ENCODE measurements around the gene ZNF296. TPM values are rescaled to one million over a fixed set of nuclear protein-coding genes. Genes with fewer than 3 reads are reported as not detected.

ZNF296 gene
- total RNA-seq, 2 experiments from 2014 or later: 4.8 TPM

DNA sequence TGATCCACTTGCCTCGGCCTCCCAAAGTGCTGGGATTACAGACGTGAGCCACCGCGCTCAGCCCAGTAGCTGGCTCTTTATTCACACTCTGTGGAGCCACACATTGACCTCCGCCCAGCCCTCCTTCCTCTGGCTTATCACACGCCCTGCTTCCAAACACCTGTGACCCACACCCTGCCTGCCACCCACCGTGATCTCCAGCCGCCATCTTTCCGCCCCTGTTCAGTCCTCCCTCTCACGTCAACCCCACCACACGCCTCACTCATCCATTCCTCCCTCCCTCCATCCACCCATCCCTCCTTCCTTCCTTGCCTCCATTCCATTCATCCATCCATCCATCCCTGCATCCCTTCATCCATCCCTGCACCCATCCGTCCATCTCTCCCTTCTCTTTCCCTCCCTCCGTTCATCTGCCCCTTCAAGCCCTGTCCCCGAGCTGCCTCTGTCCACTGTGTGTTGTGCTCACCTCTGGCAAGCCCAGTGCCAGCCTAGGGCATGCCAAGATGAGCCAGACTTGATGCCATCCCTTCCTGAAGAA, 17.6 kb downstream of the ZNF296 start:
- H3K4me1 Mint-ChIP-seq: peaks cover 2% of the 10 kb centered on the region
- no peak overlapping the region for H3K27ac Mint-ChIP-seq
- peaks cover 28% of the 10 kb centered on the region for H3K36me3 Mint-ChIP-seq
- H3K9me3 Mint-ChIP-seq: no peaks in the 10 kb centered on the region
- H3K4me3 Mint-ChIP-seq: no peak overlapping the region
- ATAC-seq (ENCODE audit: low read depth) (no peak), DNase-seq (no peak)
- POLR2A ChIA-PET: interaction anchor here (1.0 kb wide), 1 partner anchor 92 kb away, joined by 3 read pairs; no protein-coding TSS in a partner anchor
- H3K27me3 Mint-ChIP-seq: no peaks in the 10 kb centered on the region

DNA sequence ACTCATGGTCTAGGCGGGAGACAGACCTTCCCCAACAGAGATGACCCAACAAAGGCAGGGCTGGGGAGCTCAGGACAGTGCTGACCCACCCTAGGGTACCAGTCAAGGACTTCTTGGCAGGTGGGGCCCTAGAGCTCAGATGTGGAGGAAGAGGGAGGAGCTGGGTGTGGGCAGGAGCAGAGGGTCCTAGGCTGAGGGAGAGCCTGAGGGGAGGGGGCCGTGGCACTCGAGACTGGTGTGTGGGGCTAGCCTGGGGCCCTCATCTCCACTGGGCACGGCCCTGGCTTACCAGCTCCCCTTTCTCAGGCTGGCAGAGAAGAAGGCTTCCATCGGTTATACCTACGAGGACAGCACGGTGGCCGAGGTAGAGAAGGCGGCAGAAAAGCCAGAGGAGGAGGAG, 18.8 kb downstream of the ZNF296 start:
- Mint-ChIP-seq H3K27ac (no peak overlapping the region), H3K36me3 (peaks cover 25% of the 10 kb centered on the region)

DNA sequence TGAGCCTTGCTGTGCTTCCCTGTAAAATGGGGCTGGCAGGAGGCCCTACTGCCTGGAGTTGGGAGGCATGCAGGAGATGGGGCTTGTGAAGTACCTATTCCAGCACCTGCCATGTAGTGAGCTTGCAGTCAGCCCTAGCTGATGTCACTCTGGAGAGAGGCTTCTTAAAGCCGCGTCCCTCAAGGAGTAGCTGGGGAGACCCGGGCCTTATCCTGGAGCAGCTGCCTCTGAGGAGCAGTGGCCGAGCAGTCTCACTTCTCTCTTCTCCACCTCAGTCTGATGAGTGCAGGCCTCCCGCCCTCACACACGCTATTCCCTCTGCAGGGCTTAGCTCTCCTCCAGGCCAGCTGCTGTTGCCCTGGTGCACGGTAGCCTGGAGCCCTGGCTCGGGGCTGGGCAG, 19.4 kb downstream of the ZNF296 start:
- Mint-ChIP-seq H3K27me3 (no peaks in the 10 kb centered on the region), H3K36me3 (peaks cover 30% of the 10 kb centered on the region), H3K4me3 (no peak overlapping the region), H3K27ac (no peak overlapping the region), H3K4me1 (peaks cover 3% of the 10 kb centered on the region), H3K9me3 (no peaks in the 10 kb centered on the region)
- DNase-seq: no peak
- POLR2A ChIA-PET: interaction anchor here (0.8 kb wide), 1 partner anchor 18 kb away, joined by 3 read pairs; the partner anchor contains the start of gene CLASRP
- ATAC-seq (ENCODE audit: low read depth): no peak

More for the DNA sequence above, 18.8 kb downstream of the ZNF296 start:
- Mint-ChIP-seq H3K4me1 (peaks cover 2% of the 10 kb centered on the region), H3K27me3 (no peaks in the 10 kb centered on the region), H3K9me3 (no peaks in the 10 kb centered on the region), H3K4me3 (no peak overlapping the region)
- DNase-seq: no peak
- POLR2A ChIA-PET: interaction anchor here (0.8 kb wide), 1 partner anchor 19 kb away, joined by 3 read pairs; the partner anchor contains the start of gene CLASRP
- ATAC-seq (ENCODE audit: low read depth): no peak

DNA sequence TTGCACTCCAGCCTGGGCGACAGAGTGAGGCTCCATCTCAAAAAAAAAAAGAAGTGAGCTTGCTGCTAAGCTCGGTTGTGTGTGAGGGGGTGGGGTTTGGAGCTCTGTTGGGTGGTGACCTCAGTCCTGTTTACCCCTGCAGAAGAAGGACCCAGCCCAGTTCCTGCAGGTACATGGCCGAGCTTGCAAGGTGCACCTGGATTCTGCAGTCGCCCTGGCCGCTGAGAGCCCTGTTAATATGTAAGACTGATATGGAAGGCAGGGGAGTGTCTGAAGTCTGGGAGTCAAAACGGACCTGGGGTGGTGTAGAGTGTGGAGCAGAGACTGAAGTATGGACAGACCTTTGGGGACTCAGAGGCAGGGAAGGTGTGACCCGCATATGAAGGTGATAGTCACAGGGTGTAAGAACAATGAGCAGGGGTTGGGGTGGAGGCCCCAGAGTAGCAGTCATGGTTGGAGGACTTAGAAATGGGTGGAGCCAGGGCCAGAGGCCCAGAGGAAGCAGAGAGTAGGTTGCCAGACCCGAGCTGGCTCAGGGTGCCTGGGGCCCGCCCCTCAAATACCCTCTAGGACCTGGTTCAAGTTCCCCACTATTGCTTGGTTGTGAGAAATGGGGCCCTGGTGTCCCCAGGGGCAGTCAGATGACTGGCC, 24.2 kb downstream of the ZNF296 start:
- ATAC-seq (ENCODE audit: low read depth) (no peak), DNase-seq (no peak)
- Mint-ChIP-seq H3K9me3 (no peaks in the 10 kb centered on the region), H3K27me3 (no peaks in the 10 kb centered on the region), H3K27ac (peak overlapping the region; percentile 25), H3K36me3 (peaks cover 16% of the 10 kb centered on the region), H3K4me3 (no peak overlapping the region), H3K4me1 (peaks cover 12% of the 10 kb centered on the region)
- POLR2A ChIA-PET: no interaction called here

DNA sequence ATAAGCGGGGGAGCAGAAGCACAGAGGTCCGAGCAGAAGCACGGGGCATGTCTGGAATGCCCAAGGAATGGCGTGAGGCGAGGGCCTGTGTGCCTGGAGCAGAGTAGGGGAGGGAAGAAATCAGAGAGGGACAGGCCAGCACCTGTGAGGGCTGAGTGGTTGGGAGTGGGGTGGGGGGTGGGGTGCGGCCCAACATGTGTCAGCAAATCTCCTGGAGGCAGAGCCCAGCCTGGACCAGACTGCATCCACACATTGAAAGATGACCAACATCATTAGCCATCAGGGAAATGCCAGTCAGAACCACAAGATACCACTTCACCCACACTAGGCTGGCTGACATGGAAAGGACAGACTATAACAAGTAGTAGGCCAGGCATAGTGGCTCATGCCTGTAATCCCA, 26.2 kb downstream of the ZNF296 start:
- Mint-ChIP-seq H3K36me3 (peaks cover 9% of the 10 kb centered on the region), H3K27me3 (no peaks in the 10 kb centered on the region), H3K4me1 (peaks cover 28% of the 10 kb centered on the region), H3K27ac (peak overlapping the region; percentile 1), H3K9me3 (no peaks in the 10 kb centered on the region), H3K4me3 (no peak overlapping the region)
- ATAC-seq (ENCODE audit: low read depth) (no peak), DNase-seq (no peak)
- POLR2A ChIA-PET: no interaction called here

DNA sequence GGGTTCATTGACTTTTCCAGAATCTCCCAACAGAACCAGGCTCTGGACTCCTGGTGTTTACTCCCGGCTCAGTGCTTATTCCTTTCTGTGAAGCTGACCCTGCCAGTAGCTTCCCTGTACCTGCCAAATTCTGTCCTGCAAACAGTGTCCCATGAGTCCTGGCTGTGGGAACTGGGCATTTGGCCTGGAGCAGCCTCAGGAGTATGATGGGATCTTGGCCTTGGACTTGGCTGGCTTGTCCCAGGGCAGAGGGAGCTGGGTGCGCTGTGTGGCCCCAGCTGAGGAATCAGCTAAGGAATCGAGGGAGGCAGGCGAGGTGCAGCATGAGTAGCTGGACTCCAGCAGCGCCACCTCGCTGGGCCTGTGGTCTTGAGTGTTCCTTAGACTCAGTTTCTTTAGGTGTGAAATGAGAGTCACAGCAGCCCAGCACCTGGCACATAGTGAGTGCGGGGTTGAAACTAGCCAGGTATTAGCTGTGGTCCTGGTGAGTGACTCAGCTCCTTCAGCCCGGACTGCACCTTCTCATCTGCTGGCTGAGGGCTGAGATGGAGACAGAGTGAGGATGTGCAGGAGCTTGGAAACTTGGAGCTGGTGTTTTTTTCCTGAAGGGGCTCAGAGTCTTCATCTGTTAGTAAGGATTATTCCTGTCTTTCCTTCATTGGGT, 27.1 kb downstream of the ZNF296 start:
- no peak for ATAC-seq (ENCODE audit: low read depth)
- no peak for DNase-seq
- Mint-ChIP-seq H3K9me3 (no peaks in the 10 kb centered on the region), H3K27me3 (no peaks in the 10 kb centered on the region), H3K27ac (no peak overlapping the region), H3K36me3 (peaks cover 7% of the 10 kb centered on the region), H3K4me3 (no peak overlapping the region), H3K4me1 (peaks cover 28% of the 10 kb centered on the region)
- POLR2A ChIA-PET: no interaction called here

DNA sequence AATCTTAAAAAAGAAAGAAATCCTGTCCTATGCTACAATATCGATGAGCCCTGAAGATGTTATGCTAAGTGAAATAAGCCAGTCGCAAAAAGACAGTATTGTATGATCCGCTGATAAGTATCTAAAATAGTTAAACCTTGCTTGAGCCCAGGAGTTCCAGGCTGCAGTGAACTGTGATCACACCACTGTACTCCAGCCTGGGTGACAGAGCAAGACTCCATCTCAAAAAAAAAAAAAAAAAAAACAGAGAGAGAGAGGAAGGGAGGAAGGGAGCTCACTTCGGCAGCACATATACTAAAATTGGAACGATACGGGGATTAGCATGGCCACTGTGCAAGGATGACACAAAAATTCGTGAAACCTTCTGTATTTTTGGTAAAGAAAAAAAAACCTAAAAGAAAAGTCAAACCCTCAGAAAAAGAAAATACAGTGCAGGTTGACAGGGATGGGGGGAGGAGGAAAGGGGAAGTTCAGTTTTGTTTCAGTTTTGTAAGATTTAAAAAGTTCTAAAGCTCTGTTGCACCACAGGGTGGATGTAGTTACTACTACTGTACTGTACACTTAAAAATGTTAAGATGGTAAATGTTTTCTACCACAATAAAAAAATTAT, 29.0 kb downstream of the ZNF296 start:
- Mint-ChIP-seq H3K36me3 (peaks cover 5% of the 10 kb centered on the region), H3K27ac (peak overlapping the region; percentile 84)

DNA sequence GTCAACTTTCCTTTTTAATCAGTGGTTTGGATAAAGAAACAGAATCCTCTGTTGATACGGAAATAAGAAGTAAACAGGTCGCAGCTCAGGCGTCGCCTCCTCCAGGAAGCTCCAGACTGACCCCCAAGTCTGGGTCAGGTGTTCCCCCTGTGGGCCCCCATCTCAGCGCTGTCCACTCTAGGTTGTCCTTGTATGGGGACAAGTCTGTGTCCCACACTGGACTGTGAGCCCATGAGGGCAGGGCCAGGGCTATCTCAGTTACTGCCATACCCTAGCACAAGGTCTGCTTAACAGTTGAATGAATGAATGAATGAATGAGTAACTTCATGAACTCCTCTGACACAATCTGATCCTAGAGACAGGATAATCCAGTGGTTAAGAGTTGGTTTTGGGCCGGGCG, 29.9 kb downstream of the ZNF296 start:
- H3K27me3 Mint-ChIP-seq: no peaks in the 10 kb centered on the region
- DNase-seq (no peak), ATAC-seq (ENCODE audit: low read depth) (no peak)
- no peaks in the 10 kb centered on the region for H3K9me3 Mint-ChIP-seq
- H3K27ac Mint-ChIP-seq: peak overlapping the region; percentile 62
- peaks cover 8% of the 10 kb centered on the region for H3K36me3 Mint-ChIP-seq
- peaks cover 33% of the 10 kb centered on the region for H3K4me1 Mint-ChIP-seq
- peak overlapping the region; percentile 58 for H3K4me3 Mint-ChIP-seq
- POLR2A ChIA-PET: no interaction called here

More for the DNA sequence above, 29.0 kb downstream of the ZNF296 start:
- no peaks in the 10 kb centered on the region for H3K27me3 Mint-ChIP-seq
- DNase-seq (no peak), ATAC-seq (ENCODE audit: low read depth) (peak; percentile 75)
- POLR2A ChIA-PET: interaction anchor here (0.6 to 1.2 kb wide), 5 partner anchors 8 to 55 kb away, joined by 3 to 11 read pairs (median 5); partner anchors contain the start of gene CLASRP
- H3K9me3 Mint-ChIP-seq: no peaks in the 10 kb centered on the region
- H3K4me3 Mint-ChIP-seq: peak overlapping the region; percentile 79
- peaks cover 28% of the 10 kb centered on the region for H3K4me1 Mint-ChIP-seq

DNA sequence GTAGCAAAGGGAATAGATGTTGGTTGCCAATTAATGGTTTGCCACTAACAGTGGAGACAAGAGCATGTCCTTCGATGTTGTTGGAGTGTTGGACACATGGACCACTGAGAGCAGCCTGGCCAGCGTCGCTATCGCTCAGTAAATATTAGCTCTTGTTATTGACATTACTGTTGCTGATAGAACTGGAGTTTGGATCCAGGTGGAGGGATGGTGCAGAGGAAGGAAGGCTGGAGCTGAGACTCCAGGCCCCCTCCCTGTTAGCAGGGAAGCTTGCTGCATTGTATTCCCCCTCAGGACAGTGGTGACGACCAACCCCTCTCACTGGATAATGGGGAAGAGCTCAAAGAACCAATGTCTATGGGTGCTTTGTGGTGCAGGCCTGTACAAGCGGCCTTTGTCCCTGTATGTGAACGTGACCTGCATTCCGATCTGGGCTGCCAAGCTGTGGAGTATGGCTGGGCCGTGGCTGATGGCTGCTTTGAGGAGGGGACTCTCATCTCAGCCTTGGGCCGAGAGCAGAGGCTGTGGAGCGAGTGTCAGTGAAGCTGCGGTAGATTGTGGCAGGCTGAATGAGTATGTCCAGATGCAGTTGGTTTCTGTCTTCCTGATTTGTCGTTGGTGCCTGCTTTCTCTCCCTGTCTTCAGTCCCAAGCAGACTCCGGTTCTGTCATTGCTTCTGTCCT, 30.5 kb downstream of the ZNF296 start:
- DNase-seq (no peak), ATAC-seq (ENCODE audit: low read depth) (no peak)
- Mint-ChIP-seq H3K27me3 (no peaks in the 10 kb centered on the region), H3K4me3 (no peak overlapping the region), H3K36me3 (peaks cover 11% of the 10 kb centered on the region), H3K27ac (peak overlapping the region; percentile 18), H3K9me3 (no peaks in the 10 kb centered on the region), H3K4me1 (peaks cover 36% of the 10 kb centered on the region)
- POLR2A ChIA-PET: no interaction called here

DNA sequence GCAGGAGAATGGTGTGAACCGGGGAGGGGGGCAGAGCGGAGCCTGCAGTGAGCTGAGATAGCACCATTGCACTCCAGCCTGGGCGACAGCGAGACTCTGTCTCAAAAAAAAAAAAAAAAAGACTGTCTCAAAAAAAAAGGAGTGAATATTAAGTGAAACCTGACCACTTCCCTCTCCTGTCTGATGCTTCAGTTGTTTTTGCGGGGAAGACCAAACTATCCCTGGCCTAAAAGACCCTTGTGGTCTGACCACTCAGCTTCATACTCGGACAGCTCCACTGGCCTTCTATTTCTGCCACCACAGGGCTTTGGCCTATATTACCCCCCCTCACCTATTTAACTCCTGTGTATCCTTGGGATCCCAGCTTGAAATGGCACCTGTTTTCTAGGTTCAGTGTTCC, 35.2 kb downstream of the ZNF296 start:
- peaks cover 18% of the 10 kb centered on the region for H3K36me3 Mint-ChIP-seq
- H3K4me3 Mint-ChIP-seq: peak overlapping the region; percentile 14
- H3K9me3 Mint-ChIP-seq: no peaks in the 10 kb centered on the region
- ATAC-seq (ENCODE audit: low read depth) (no peak), DNase-seq (no peak)
- POLR2A ChIA-PET: no interaction called here
- H3K27ac Mint-ChIP-seq: peak overlapping the region; percentile 50
- H3K27me3 Mint-ChIP-seq: no peaks in the 10 kb centered on the region
- peaks cover 32% of the 10 kb centered on the region for H3K4me1 Mint-ChIP-seq

DNA sequence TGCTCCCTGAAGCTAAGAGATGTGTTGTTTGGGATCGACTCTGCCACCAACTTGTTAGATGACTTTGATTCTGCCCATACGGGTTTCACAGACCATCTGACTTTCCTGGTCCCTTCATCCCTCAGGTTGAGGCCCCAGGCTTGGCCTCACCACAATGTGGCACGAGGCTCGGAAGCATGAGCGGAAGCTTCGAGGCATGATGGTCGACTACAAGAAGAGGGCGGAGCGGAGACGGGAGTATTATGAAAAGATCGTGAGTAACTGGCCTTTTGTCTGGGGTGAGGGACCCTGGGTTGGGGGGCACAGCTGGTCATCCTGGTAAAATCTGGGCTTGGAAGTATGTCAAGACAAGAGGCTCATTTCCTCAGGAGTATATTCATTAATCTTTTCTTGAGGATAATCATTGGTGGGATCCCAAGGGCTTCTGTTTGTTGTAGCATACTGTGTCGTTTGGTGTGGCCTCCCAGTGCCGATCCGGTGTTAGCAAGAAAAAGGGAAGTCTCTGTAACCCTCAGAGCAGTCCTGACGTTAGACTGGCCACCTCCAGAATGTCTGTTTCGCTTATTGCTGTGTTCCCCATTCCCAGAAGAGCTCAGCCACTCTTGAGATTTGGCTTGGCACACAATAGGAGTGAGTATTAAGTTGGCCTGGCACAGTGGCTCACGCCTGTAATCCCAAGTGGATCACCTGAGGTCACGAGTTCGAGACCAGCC, 36.1 kb downstream of the ZNF296 start:
- peaks cover 22% of the 10 kb centered on the region for H3K36me3 Mint-ChIP-seq

More for the DNA sequence above, 36.1 kb downstream of the ZNF296 start:
- no peaks in the 10 kb centered on the region for H3K27me3 Mint-ChIP-seq
- no peaks in the 10 kb centered on the region for H3K9me3 Mint-ChIP-seq
- ATAC-seq (ENCODE audit: low read depth) (no peak), DNase-seq (no peak)
- POLR2A ChIA-PET: interaction anchor here (1.5 to 2.3 kb wide), 5 partner anchors 7 to 138 kb away, joined by 4 to 17 read pairs (median 11); partner anchors contain the start of genes BLOC1S3, RELB and TRAPPC6A
- H3K27ac Mint-ChIP-seq: peak overlapping the region; percentile 97
- H3K4me3 Mint-ChIP-seq: peak overlapping the region; percentile 96
- H3K4me1 Mint-ChIP-seq: peaks cover 25% of the 10 kb centered on the region

Measured in activated naive CD8-positive, alpha-beta T cell treated with anti-CD3 and anti-CD28 coated beads, Interleukin-2, amount 10 ng/mL, durations not matched to agents 7 days and 5 days (primary cell).